Epithelial cell of esophagus (primary cell): ENCODE data around the gene MED29.
A peak's percentile ranks its signal among the peaks of the same experiment; 100 is the strongest.
"Not testable (repeated sequence)": the region's sequence is repeated elsewhere in the genome, so short reads cannot be mapped to it uniquely, and the experiment has no call there.

ENCODE experiments used
- DNase-seq: peaks from one replicate; pipeline ENCODE4 v3.0.0; 2010; ENCODE audit warnings: low read depth
- H3K4me3 ChIP-seq: 2 replicates; pipeline ENCODE4 v1.5.1; 2011; ENCODE audit warnings: mild to moderate bottlenecking, low read length, control low read depth
- TF ChIP-seq, protein P1 (sequence below): IDR thresholded peaks from 2 replicates; pipeline ENCODE4 v1.5.1; 2011; ENCODE audit warnings: low read depth, mild to moderate bottlenecking, low read length, control low read depth, inconsistent platforms; ENCODE audit not compliant: insufficient read depth; ENCODE audit errors: missing control alignments

Gene MED29

DNA sequence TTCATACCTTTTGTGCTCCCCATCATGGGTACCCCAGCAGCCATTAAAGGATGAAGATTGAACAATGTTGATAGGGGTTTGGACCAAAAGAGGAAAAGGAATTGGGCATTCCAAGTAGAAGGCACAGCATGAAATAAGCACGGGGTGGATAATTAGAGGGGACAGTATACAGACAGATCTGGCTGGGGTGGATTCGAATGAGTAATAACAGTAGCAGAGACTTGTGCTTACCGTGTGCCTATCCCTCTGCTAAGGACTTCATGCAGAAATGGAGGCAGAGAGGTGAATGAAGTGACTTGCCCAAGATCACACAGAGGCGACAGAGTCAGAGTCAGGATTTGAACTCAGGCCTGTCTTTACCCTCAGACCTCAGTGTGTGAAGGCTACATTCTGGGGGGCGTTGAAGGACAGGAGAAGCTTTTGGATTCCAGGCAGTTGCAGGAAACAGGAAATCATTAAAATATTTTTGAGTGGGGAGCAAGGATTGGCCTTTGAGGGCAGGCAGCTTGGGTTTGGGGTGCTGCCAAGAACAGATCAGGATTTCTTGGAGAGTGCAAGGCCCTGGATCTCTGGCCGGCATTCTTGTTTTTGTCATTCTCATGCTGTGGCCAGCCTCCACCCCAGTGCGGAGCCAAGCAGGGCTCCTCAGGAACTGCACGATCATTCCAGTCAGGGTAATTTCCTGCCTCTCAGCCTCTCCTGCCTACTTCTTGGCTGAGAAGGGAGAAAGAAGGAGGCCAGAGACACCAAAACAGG lies 19.0 kb upstream of the MED29 start:
- H3K4me3 ChIP-seq: no peak overlapping the region
- TF ChIP-seq, protein P1, sequence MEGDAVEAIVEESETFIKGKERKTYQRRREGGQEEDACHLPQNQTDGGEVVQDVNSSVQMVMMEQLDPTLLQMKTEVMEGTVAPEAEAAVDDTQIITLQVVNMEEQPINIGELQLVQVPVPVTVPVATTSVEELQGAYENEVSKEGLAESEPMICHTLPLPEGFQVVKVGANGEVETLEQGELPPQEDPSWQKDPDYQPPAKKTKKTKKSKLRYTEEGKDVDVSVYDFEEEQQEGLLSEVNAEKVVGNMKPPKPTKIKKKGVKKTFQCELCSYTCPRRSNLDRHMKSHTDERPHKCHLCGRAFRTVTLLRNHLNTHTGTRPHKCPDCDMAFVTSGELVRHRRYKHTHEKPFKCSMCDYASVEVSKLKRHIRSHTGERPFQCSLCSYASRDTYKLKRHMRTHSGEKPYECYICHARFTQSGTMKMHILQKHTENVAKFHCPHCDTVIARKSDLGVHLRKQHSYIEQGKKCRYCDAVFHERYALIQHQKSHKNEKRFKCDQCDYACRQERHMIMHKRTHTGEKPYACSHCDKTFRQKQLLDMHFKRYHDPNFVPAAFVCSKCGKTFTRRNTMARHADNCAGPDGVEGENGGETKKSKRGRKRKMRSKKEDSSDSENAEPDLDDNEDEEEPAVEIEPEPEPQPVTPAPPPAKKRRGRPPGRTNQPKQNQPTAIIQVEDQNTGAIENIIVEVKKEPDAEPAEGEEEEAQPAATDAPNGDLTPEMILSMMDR: no peak
- DNase-seq: no peak

DNA sequence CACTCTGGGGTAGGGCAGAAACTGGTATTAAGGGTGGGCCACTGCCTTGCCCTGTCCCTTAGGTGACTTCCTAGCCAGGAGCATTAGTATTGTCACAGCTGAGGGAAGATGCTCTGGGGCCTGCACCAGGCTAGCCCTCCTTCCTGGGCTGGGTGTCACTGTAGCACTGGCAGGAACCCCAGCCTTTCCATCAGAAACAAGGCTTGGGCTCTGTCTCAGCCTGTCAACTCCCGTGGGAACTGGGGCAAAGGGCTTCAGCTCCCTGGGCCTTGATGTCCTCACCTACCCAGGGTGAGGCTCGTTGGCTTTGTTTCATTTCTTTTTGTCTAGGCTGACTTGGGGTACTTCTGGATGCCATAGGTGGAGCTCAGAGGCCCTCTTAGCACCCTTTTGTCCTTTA lies 18.2 kb upstream of the MED29 start:
- TF ChIP-seq, protein P1: no peak
- peak; percentile 13 for DNase-seq
- no peak overlapping the region for H3K4me3 ChIP-seq

DNA sequence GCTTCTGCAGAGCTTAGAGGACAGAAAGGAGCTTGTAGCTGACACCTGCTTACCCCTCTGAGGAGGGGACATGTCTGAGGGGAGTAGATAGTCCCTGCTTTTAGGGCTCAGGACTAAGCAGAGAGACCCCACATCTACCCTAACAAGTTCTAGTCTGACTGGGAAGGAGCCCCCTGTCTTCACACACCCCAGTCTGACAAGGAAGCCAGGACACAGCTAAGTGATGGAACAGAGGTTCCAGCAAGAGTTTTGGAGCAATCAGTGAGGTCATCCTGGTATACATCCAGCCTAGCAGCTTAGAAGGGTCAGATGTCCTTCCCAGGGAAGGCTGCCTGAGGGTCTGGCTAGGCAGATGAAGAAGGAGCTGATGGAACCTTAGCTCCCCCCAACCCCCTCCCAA lies 15.2 kb upstream of the MED29 start:
- no peak for DNase-seq
- H3K4me3 ChIP-seq: no peak overlapping the region
- TF ChIP-seq, protein P1: no peak

DNA sequence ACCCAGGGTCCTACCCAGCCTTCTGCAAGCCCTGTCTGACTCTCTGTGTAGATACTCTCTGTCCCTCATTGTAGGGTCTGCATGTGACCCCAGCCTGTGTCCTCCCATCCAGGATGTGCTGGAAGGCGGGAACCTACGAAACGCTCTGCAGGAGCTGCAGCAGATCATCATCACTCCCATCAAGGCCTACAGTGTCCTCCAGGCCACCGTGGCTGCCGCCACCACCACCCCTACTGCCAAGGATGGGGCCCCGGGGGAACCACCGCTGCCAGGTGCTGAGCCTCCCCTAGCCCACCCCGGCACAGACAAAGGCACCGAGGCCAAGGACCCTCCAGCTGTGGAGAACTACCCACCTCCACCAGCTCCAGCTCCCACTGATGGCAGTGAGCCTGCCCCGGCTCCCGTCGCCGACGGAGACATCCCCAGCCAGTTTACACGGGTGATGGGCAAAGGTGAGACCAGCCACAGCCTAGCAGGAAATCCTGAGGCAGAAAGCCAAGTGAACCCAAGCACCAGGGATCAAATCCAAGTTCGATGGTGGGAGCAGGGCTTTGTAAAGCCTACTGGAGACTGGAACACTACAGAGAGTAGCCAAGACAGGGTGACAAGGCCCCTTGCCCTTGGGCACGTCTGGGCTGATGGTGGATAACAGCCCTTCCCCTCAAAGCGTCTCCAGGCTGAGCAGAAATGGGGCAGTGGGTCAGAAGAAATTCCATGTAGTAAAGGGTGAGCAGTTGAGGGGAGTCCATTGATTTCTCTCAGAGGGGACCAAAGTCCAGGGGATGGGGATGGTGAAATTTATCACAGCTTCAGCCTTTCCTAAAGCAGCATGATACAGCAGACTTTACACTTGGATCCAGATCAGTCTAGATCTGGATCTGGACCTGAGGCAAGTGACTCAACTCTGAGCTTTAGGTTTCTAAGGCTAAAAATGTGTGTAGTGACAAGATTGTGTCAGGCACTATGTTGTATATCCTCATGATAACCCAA lies 13.5 kb upstream of the MED29 start:
- no peak overlapping the region for H3K4me3 ChIP-seq
- TF ChIP-seq, protein P1: no peak
- DNase-seq: no peak

DNA sequence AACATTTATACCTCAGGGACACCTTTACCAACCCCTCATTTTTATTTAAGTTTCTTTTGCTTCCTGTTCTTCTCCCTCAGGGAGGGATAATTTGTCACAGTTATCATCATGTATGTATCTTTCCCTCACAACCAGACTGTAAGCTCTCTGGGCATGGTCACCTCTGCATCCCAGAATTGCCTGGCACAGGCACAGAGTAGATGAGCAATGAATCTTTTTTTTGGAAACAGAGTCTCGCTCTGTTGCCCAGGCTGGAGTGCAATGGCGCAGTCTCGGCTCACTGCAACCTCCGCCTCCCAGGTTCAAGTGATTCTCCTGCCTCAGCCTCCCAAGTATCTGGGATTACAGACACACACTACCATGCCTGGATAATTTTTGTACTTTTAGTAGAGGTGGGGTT lies 11.8 kb upstream of the MED29 start:
- H3K4me3 ChIP-seq: not testable (repeated sequence)

DNA sequence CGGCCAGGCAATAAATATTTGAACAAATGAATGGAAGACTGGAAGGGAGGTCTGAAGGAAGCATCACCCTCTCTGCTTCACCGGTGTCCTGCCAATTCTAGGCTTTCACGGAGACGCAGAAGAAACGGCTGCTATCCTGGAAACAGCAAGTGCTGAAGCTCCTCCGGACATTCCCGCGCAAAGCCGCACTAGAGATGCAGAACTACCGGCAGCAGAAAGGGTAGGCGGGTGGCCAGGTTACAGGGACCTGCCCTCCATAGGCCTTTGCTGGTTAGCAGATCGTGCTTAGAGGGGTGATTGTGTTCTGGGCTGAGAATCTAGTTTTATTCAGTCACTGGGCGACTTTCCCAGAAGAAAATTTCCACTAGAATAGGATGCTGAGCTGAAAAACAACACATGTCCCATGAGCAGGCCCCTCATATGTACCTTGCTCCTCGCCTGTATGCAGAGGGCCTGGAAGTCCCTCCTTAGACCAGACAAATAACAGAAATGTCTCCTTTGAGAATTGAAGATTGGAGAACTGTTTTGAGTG lies 11.2 kb upstream of the MED29 start:
- DNase-seq: no peak
- no peak overlapping the region for H3K4me3 ChIP-seq
- TF ChIP-seq, protein P1: no peak

More for the DNA sequence above, 11.8 kb upstream of the MED29 start:
- DNase-seq: not testable (repeated sequence)
